CD4-positive, CD25-positive, alpha-beta regulatory T cell (primary cell): Measurements from ENCODE around the gene ANP32B. TPM values are rescaled to one million over a fixed set of nuclear protein-coding genes. Genes with fewer than 3 reads are reported as not detected.
"Not testable (repeated sequence)": the region's sequence is repeated elsewhere in the genome, so short reads cannot be mapped to it uniquely, and the experiment has no call there.

Experiments used
- ATAC-seq, 2 donors: fragments of 150-1000 bp; cut with Tn5 transposase; one replicate each; pipeline ENCODE4 v1.10.0; 2021; ENCODE audit warnings: low read depth in 2 of 2, moderate number of reproducible peaks in 2 of 2, moderate library complexity in 1 of 2
- DNase-seq, 3 donors: peaks; one replicate each; pipeline versions ENCODE4 v3.0.0 to v3.0.0-alpha.2; 2012 to 2022; ENCODE audit warnings: mixed read lengths in 1 of 3
- H3K27ac ChIP-seq: one replicate; pipeline ENCODE4 v1.7.0; 2013; ENCODE audit warnings: mild to moderate bottlenecking, low read length; ENCODE audit not compliant: insufficient read depth, poor library complexity, severe bottlenecking
- H3K27me3 ChIP-seq: one replicate; pipeline ENCODE4 v1.7.0; 2013; ENCODE audit warnings: low read length; ENCODE audit not compliant: control insufficient read depth, insufficient read depth
- H3K36me3 ChIP-seq: one replicate; pipeline ENCODE4 v1.7.0; 2013; ENCODE audit warnings: mild to moderate bottlenecking, low read length, moderate library complexity; ENCODE audit not compliant: control insufficient read depth, insufficient read depth
- H3K4me1 ChIP-seq: 2 replicates; pipeline ENCODE4 v1.7.0; 2013; ENCODE audit warnings: mild to moderate bottlenecking, low read length; ENCODE audit not compliant: insufficient read depth, control insufficient read depth, poor library complexity, severe bottlenecking
- H3K4me3 ChIP-seq: one replicate; pipeline ENCODE4 v1.7.0; 2013; ENCODE audit warnings: low read depth, mild to moderate bottlenecking, low read length, moderate library complexity
- H3K9me3 ChIP-seq, 2 experiments: 1 replicate in 1 of 2; 2 replicates in 1 of 2; pipeline ENCODE4 v1.7.0; 2013; ENCODE audit warnings: low read length in 2 of 2, mild to moderate bottlenecking in 1 of 2, moderate library complexity in 1 of 2; ENCODE audit not compliant: control insufficient read depth in 2 of 2
- H3K27ac Mint-ChIP-seq, 3 donors: one replicate each; pipeline ENCODE4 v1.8.0; 2020 to 2022; ENCODE audit warnings: mild to moderate bottlenecking in 3 of 3, mixed read lengths in 3 of 3, moderate library complexity in 2 of 3
- H3K27me3 Mint-ChIP-seq: one replicate; pipeline ENCODE4 v1.8.0; 2022; ENCODE audit warnings: mild to moderate bottlenecking, mixed read lengths
- H3K36me3 Mint-ChIP-seq: one replicate; pipeline ENCODE4 v1.8.0; 2020; ENCODE audit warnings: mixed read lengths
- H3K4me1 Mint-ChIP-seq, 4 donors: one replicate each; pipeline ENCODE4 v1.8.0; 2020 to 2022; ENCODE audit warnings: mixed read lengths in 4 of 4, mild to moderate bottlenecking in 1 of 4
- H3K4me3 Mint-ChIP-seq, 4 donors: one replicate each; pipeline ENCODE4 v1.8.0; 2020 to 2022; ENCODE audit warnings: mild to moderate bottlenecking in 4 of 4, mixed read lengths in 4 of 4, moderate library complexity in 3 of 4
- H3K9me3 Mint-ChIP-seq, 7 donors: one replicate each; pipeline ENCODE4 v1.8.0; 2020 to 2022; ENCODE audit warnings: mixed read lengths in 7 of 7, mild to moderate bottlenecking in 3 of 7, moderate library complexity in 2 of 7
- polyA plus RNA-seq, 4 donors: library from polyadenylated mRNA; unstranded; fragments of 300-500 nt; fragmentation: Illumina TruSeq; gene quantifications; one replicate each; pipeline ENCODE4 v1.2.3, GENCODE V29; 2021
- total RNA-seq: library from RNA; stranded (reverse); gene quantifications from one replicate; pipeline ENCODE4 v1.2.3, GENCODE V29; 2022

The ANP32B gene
- total and polyA plus RNA-seq, 5 donors from 2014 or later: 83.6 to 188 (median 92.7) TPM

GRCh38 chr9:97941323-97941722, 41.8 kb upstream of the ANP32B start:
- H3K4me3 Mint-ChIP-seq: no peak overlapping the region
- H3K36me3 Mint-ChIP-seq: no peaks in the 10 kb centered on the region
- Histone ChIP-seq H3K27ac (no peak overlapping the region), H3K9me3 (no peaks in the 10 kb centered on the region), H3K4me3 (no peak overlapping the region), H3K36me3 (no peaks in the 10 kb centered on the region), H3K27me3 (peaks cover 4% of the 10 kb centered on the region), H3K4me1 (peaks cover 15% of the 10 kb centered on the region)
- no peak overlapping the region for H3K27ac Mint-ChIP-seq
- no peak for DNase-seq
- peaks cover 11 to 23% (median 19%) of the 10 kb centered on the region in 4 donors for H3K4me1 Mint-ChIP-seq
- peaks cover 0 to 4% (median 0%) of the 10 kb centered on the region in 7 donors for H3K9me3 Mint-ChIP-seq
- H3K27me3 Mint-ChIP-seq: peaks cover 13% of the 10 kb centered on the region
- ATAC-seq: no peak

GRCh38 chr9:97943308-97943855, 39.8 kb upstream of the ANP32B start:
- H3K4me3 ChIP-seq: no peak overlapping the region
- Mint-ChIP-seq H3K4me3 (no peak overlapping the region), H3K4me1 (peaks cover 3 to 10% (median 8%) of the 10 kb centered on the region in 4 donors), H3K36me3 (no peaks in the 10 kb centered on the region), H3K9me3 (peaks cover 0 to 4% (median 0%) of the 10 kb centered on the region in 7 donors), H3K27me3 (peaks cover 16% of the 10 kb centered on the region), H3K27ac (no peak overlapping the region)
- H3K27me3 ChIP-seq: peaks cover 4% of the 10 kb centered on the region
- DNase-seq (no peak), ATAC-seq (no peak)
- H3K27ac ChIP-seq: no peak overlapping the region
- H3K36me3 ChIP-seq: no peaks in the 10 kb centered on the region
- no peaks in the 10 kb centered on the region for H3K9me3 ChIP-seq
- peaks cover 6% of the 10 kb centered on the region for H3K4me1 ChIP-seq

- Mint-ChIP-seq H3K36me3 (no peaks in the 10 kb centered on the region), H3K9me3 (peaks cover 0 to 4% (median 0%) of the 10 kb centered on the region in 7 donors), H3K4me3 (no peak overlapping the region), H3K4me1 (no peaks in the 10 kb centered on the region), H3K27ac (no peak overlapping the region), H3K27me3 (peaks cover 23% of the 10 kb centered on the region)
- DNase-seq (no peak), ATAC-seq (no peak)
- no peaks in the 10 kb centered on the region for H3K4me1 ChIP-seq
- no peaks in the 10 kb centered on the region for H3K36me3 ChIP-seq
- H3K4me3 ChIP-seq: no peak overlapping the region
- peaks cover 4% of the 10 kb centered on the region for H3K27me3 ChIP-seq
- no peaks in the 10 kb centered on the region for H3K9me3 ChIP-seq
- H3K27ac ChIP-seq: no peak overlapping the region
Measured at GRCh38 chr9:97944612-97945011, 38.5 kb upstream of the ANP32B start.

GRCh38 chr9:97945470-97945869, 37.7 kb upstream of the ANP32B start:
- not testable (repeated sequence) for ATAC-seq, H3K9me3 ChIP-seq, H3K9me3 Mint-ChIP-seq, H3K27me3 ChIP-seq, H3K4me1 Mint-ChIP-seq, H3K27ac ChIP-seq, H3K36me3 Mint-ChIP-seq, H3K36me3 ChIP-seq, H3K4me3 ChIP-seq, DNase-seq, H3K27ac Mint-ChIP-seq, H3K4me1 ChIP-seq
- Mint-ChIP-seq H3K27me3 (peaks cover 25% of the 10 kb centered on the region), H3K4me3 (peak overlapping the region in 1 of 4 donors; percentile 48)

- H3K27ac ChIP-seq, H3K27ac Mint-ChIP-seq, ATAC-seq, DNase-seq, H3K4me1 ChIP-seq, H3K4me1 Mint-ChIP-seq, H3K9me3 ChIP-seq, H3K9me3 Mint-ChIP-seq, H3K4me3 Mint-ChIP-seq, H3K4me3 ChIP-seq, H3K36me3 ChIP-seq, H3K27me3 ChIP-seq, H3K36me3 Mint-ChIP-seq: not testable (repeated sequence)
- H3K27me3 Mint-ChIP-seq: peaks cover 18% of the 10 kb centered on the region
Measured at GRCh38 chr9:97947094-97947493, 36.0 kb upstream of the ANP32B start.

- H3K36me3 ChIP-seq, H3K27ac Mint-ChIP-seq, H3K27me3 ChIP-seq, H3K4me3 ChIP-seq, H3K4me1 ChIP-seq, H3K9me3 ChIP-seq, H3K9me3 Mint-ChIP-seq, H3K27ac ChIP-seq, H3K36me3 Mint-ChIP-seq, H3K4me3 Mint-ChIP-seq: not testable (repeated sequence)
- peak in 1 of 2 donors; percentile 67 for ATAC-seq
- Mint-ChIP-seq H3K4me1 (peaks cover 0 to 14% (median 2%) of the 10 kb centered on the region in 4 donors), H3K27me3 (peaks cover 13% of the 10 kb centered on the region)
- peak; percentile 6 to 74 (median 33) for DNase-seq
Measured at GRCh38 chr9:97950873-97951272, 32.3 kb upstream of the ANP32B start.

- Histone ChIP-seq H3K9me3 (no peaks in the 10 kb centered on the region), H3K27ac (no peak overlapping the region), H3K36me3 (no peaks in the 10 kb centered on the region), H3K4me3 (no peak overlapping the region), H3K4me1 (peaks cover 4% of the 10 kb centered on the region), H3K27me3 (no peaks in the 10 kb centered on the region)
- H3K4me3 Mint-ChIP-seq: no peak overlapping the region
- no peaks in the 10 kb centered on the region for H3K36me3 Mint-ChIP-seq
- peaks cover 0 to 14% (median 2%) of the 10 kb centered on the region in 4 donors for H3K4me1 Mint-ChIP-seq
- DNase-seq: peak; percentile 40 to 77 (median 66)
- peaks cover 0 to 4% (median 0%) of the 10 kb centered on the region in 7 donors for H3K9me3 Mint-ChIP-seq
- ATAC-seq: peak; percentile 77 to 80
- H3K27ac Mint-ChIP-seq: peak overlapping the region in 2 of 3 donors; percentile 29 to 65
- H3K27me3 Mint-ChIP-seq: peaks cover 3% of the 10 kb centered on the region
Measured at GRCh38 chr9:97954550-97954989, 28.6 kb upstream of the ANP32B start.

GRCh38 chr9:97956331-97956730, 26.8 kb upstream of the ANP32B start:
- no peak overlapping the region for H3K27ac Mint-ChIP-seq
- no peaks in the 10 kb centered on the region for H3K27me3 Mint-ChIP-seq
- Histone ChIP-seq H3K36me3 (no peaks in the 10 kb centered on the region), H3K27me3 (no peaks in the 10 kb centered on the region), H3K9me3 (no peaks in the 10 kb centered on the region), H3K4me3 (no peak overlapping the region), H3K4me1 (no peaks in the 10 kb centered on the region), H3K27ac (no peak overlapping the region)
- H3K4me1 Mint-ChIP-seq: peaks cover 0 to 6% (median 2%) of the 10 kb centered on the region in 4 donors
- DNase-seq (no peak), ATAC-seq (no peak)
- no peaks in the 10 kb centered on the region for H3K36me3 Mint-ChIP-seq
- no peak overlapping the region for H3K4me3 Mint-ChIP-seq
- no peaks in the 10 kb centered on the region for H3K9me3 Mint-ChIP-seq
